Neural crest cell (in vitro differentiated cells): ENCODE results near the gene AHNAK2. TPM values are rescaled to one million over a fixed set of nuclear protein-coding genes. Genes with fewer than 3 reads are reported as not detected.
A peak's percentile ranks its signal among the peaks of the same experiment; 100 is the strongest.

ENCODE experiments used
- DNase-seq: peaks from one replicate; pipeline ENCODE4 v3.0.0; 2021; ENCODE audit warnings: low read depth, mixed read lengths, low spot score
- H3K27ac Mint-ChIP-seq: one replicate; pipeline ENCODE4 v1.8.0; 2021; ENCODE audit warnings: mild to moderate bottlenecking, mixed read lengths; ENCODE audit not compliant: unreplicated experiment
- H3K27me3 Mint-ChIP-seq: 2 replicates; pipeline ENCODE4 v1.8.0; 2021; ENCODE audit warnings: low read depth, mild to moderate bottlenecking, mixed read lengths
- H3K36me3 Mint-ChIP-seq: 2 replicates; pipeline ENCODE4 v1.8.0; 2021; ENCODE audit warnings: low read depth, mild to moderate bottlenecking, mixed read lengths
- H3K4me1 Mint-ChIP-seq: 2 replicates; pipeline ENCODE4 v1.8.0; 2021; ENCODE audit warnings: mixed read lengths
- H3K4me3 Mint-ChIP-seq: one replicate; pipeline ENCODE4 v1.8.0; 2021; ENCODE audit warnings: mild to moderate bottlenecking, mixed read lengths
- H3K9me3 Mint-ChIP-seq: 2 replicates; pipeline ENCODE4 v1.8.0; 2021; ENCODE audit warnings: mixed read lengths
- total RNA-seq: library from RNA; stranded (reverse); gene quantifications from 2 replicates; pipeline ENCODE4 v1.2.1, GENCODE V29; 2021
- TF ChIP-seq, protein P1 (sequence below): fragments of 200-600 bp; sonication (generic); conservative IDR thresholded peaks from 2 replicates; pipeline ENCODE4 v1.5.0; 2021; ENCODE audit warnings: antibody characterized with exemption, mild to moderate bottlenecking

The AHNAK2 gene
- total RNA-seq, 1 donor from 2014 or later = 1.4 TPM

DNA sequence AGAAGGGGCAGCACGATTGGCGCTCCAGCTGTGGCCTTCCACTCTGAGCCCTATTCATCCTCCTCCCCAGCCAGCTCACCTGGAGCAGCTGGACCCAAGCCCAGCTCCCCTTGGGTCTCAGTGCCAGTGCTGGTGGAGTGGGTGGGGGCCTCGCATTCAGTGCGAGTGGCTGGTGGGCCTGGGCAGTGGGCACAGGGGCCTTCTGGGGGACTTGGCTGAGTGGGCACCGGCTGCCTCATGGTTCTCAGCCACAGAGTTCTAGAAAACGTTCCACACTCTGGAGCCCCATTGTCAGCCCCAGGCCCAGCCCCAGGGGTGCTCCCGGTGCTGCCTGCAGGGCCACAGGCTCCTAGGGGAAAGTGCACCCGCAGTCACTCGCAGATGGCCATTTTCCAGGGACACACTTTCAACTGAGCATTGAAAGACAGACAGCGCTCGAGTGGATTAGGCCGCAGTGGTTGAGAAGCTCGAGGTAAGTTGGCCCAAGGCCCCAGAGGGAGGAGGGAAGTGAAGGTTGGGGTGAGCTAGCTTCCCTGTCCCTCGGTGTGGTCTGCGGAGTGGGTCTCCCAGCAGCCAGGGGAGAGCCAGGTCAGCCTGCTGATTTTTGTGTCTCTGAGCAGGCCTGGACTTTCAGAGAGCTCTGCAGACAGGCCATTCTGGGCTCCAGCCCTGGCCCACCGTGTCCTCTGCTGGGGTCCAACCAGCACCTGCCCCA lies 11.2 kb upstream of the AHNAK2 start:
- Mint-ChIP-seq H3K36me3 (peaks cover 13% of the 10 kb centered on the region), H3K9me3 (no peaks in the 10 kb centered on the region), H3K27ac (no peak overlapping the region), H3K4me1 (peaks cover 5% of the 10 kb centered on the region), H3K4me3 (peak overlapping the region; percentile 44), H3K27me3 (no peaks in the 10 kb centered on the region)
- DNase-seq = no peak
- TF ChIP-seq, protein P1, sequence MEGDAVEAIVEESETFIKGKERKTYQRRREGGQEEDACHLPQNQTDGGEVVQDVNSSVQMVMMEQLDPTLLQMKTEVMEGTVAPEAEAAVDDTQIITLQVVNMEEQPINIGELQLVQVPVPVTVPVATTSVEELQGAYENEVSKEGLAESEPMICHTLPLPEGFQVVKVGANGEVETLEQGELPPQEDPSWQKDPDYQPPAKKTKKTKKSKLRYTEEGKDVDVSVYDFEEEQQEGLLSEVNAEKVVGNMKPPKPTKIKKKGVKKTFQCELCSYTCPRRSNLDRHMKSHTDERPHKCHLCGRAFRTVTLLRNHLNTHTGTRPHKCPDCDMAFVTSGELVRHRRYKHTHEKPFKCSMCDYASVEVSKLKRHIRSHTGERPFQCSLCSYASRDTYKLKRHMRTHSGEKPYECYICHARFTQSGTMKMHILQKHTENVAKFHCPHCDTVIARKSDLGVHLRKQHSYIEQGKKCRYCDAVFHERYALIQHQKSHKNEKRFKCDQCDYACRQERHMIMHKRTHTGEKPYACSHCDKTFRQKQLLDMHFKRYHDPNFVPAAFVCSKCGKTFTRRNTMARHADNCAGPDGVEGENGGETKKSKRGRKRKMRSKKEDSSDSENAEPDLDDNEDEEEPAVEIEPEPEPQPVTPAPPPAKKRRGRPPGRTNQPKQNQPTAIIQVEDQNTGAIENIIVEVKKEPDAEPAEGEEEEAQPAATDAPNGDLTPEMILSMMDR = no peak

DNA sequence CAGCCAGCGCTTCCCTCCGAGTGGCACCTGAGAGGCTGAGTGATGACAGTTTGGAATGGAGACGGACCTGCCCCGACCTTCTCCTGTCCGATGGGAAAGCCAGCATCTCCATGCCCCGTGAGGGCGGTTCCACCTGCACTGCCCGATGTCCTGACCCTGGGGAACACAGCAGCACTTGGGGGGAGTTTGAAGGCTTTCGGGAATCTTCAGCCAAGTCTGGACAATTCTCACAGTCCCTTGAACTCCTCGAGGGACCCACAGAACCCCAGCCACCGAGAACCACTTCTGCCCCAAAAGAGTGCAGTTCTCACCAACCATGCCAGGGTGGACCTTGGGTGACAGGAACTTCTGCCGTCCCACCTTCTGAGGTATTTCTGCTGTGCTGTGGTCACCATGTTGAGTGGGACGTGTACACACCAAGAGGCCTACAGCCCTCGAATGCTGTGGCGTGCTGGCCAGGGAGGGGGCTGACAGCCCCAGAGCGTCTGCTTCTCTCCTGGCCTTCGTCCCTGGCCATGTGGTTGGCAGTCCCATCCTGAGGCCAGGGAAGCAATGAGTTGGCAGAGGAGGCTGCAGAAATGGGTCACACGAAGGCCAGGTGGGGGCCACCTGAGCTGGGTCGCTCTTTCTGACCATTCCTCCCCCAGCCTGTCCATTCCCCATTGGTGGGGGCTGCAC lies 8.5 kb upstream of the AHNAK2 start:
- H3K4me1 Mint-ChIP-seq = peaks cover 5% of the 10 kb centered on the region
- no peaks in the 10 kb centered on the region for H3K9me3 Mint-ChIP-seq
- TF ChIP-seq, protein P1 = no peak
- H3K36me3 Mint-ChIP-seq = no peaks in the 10 kb centered on the region
- no peak for DNase-seq
- no peak overlapping the region for H3K27ac Mint-ChIP-seq
- no peaks in the 10 kb centered on the region for H3K27me3 Mint-ChIP-seq
- H3K4me3 Mint-ChIP-seq = peak overlapping the region; percentile 69

DNA sequence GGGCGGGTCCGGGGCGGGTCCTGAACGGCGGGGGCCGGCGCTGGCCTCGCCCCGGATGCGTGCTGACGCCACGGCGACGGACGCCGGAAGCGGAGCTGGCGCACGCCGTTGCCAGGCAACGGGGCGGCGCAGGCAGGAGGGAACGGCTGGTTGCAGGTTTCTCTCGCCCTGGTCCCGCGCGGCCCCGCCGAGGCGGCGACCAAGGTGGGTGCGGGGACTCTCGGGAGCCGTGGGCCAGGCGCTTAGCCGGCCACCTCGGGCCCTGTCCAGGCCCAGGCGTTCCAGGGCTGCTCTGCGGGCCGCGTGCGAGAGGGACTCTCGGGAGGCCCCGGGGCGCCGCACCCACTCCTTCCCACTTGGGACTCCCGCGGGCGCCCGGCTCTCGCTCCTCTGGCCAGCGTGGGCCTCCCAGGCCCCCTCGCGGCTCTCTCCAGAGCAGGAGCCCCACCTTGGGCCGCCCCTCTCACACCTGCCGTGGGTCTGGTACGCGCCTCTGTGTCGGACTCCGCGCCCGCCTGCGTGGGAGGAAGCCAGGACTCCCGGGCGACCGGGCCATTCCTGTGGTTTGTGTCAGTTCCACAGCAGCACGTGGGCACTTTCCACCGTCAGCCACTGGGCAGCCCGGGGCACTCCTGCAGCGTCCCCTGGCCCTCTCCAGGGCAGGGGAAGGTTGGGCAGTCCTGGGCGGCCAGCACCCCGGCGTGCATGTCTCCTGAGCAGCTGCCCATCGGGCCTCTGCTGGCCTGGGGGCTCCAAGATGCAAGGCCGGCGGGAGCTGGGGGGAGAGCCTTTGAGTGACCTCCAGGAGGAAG lies 7.7 kb upstream of the AHNAK2 start, which contains the start of gene CLBA1:
Gene CLBA1 (plus strand): TSS at position 114 of the 812 bp plus-strand sequence. CDS start 644 bp downstream, at position 758.
- H3K4me1 Mint-ChIP-seq = peaks cover 5% of the 10 kb centered on the region
- peak within 1 kb of the TSS; percentile 86 for H3K4me3 Mint-ChIP-seq
- H3K9me3 Mint-ChIP-seq = no peaks in the 10 kb centered on the region
- no peak within 1 kb of the TSS for H3K27ac Mint-ChIP-seq
- DNase-seq = peak; percentile 73
- no peaks in the 10 kb centered on the region for H3K27me3 Mint-ChIP-seq
- TF ChIP-seq, protein P1 = no peak
- no peaks in the 10 kb centered on the region for H3K36me3 Mint-ChIP-seq

DNA sequence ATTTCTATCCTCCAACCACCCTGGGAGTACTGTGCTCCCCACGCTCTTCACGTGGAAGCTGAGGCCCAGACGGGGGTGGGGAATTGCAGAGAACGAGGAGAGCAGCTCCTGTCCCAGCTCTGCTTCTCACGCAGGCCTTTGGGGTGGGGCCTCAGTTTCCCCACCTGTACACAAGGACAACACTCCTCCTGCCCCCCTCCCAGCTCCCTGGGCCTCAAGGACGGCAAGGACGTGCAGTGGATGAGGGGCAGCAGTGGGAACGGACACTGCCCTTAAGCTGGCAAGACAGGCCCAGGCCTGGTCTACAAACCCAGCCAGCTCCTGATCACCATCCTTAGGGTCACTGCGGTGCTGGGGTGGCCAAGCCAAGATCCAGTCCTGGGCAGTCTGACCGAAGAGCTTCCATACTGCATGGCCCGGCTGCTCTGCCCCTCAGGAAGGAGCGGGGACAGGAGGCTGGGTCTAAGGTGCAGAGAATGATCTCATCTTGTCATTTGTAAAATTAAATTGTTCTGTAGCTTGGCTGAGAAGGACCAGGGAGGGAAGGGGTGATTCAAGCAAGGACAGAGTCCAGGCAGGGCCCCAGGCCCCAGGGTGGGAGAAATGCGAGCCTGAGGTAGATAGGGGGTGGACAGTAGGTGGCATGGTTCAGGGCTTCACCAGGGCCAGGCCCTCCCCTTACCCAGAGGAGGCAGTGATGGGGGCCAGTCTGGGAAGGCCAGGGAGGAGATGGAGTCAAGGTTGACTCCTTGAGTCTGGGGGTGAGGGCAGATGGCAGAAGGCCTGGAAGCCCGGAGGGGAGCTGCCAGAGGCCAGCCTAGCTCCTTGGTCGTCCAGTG lies 6.1 kb upstream of the AHNAK2 start:
- H3K4me3 Mint-ChIP-seq = peak overlapping the region; percentile 86
- no peaks in the 10 kb centered on the region for H3K9me3 Mint-ChIP-seq
- DNase-seq = no peak
- H3K27ac Mint-ChIP-seq = no peak overlapping the region
- peaks cover 8% of the 10 kb centered on the region for H3K27me3 Mint-ChIP-seq
- no peaks in the 10 kb centered on the region for H3K36me3 Mint-ChIP-seq
- peaks cover 5% of the 10 kb centered on the region for H3K4me1 Mint-ChIP-seq
- TF ChIP-seq, protein P1 = no peak
